Keratinocyte (primary cell): ENCODE data around the gene MIS12. TPM values are rescaled to one million over a fixed set of nuclear protein-coding genes. Genes with fewer than 3 reads are reported as not detected.

Experiments
- DNase-seq: peaks from one replicate; pipeline ENCODE4 v3.0.0-alpha.2; 2011; ENCODE audit warnings: low read depth, missing footprints, low spot score
- FAIRE-seq: peaks from 2 replicates; lab custom pipeline; 2011; peaks lifted over from hg19 to GRCh38; lab: Jason Lieb, UNC
- H2AFZ ChIP-seq: 2 replicates; pipeline ENCODE4 v1.6.0; 2012; ENCODE audit warnings: low read length, control low read depth, inconsistent platforms; ENCODE audit not compliant: control insufficient read depth
- H3K27ac ChIP-seq: 2 replicates; pipeline ENCODE4 v1.5.1; 2011; ENCODE audit warnings: low read length; ENCODE audit not compliant: control insufficient read depth, insufficient read depth
- H3K27me3 ChIP-seq: 3 replicates; pipeline ENCODE4 v1.6.0; 2011; ENCODE audit warnings: low read length; ENCODE audit not compliant: control insufficient read depth, insufficient read depth; ENCODE audit errors: extremely low read depth
- H3K36me3 ChIP-seq, 2 experiments: 2 replicates in 1 of 2; 3 replicates in 1 of 2; pipeline ENCODE4 v1.5.1; 2011; ENCODE audit warnings: low read length in 2 of 2, mild to moderate bottlenecking in 1 of 2; ENCODE audit not compliant: control insufficient read depth in 2 of 2, insufficient read depth in 2 of 2; ENCODE audit errors: extremely low read depth in 1 of 2
- H3K4me1 ChIP-seq: 3 replicates; pipeline ENCODE4 v1.5.1; 2011; ENCODE audit warnings: low read length; ENCODE audit not compliant: control insufficient read depth, insufficient read depth; ENCODE audit errors: extremely low read depth
- H3K4me2 ChIP-seq: 3 replicates; pipeline ENCODE4 v1.6.0; 2011; ENCODE audit warnings: low read depth, low read length; ENCODE audit not compliant: control insufficient read depth, insufficient read depth; ENCODE audit errors: extremely low read depth
- H3K4me3 ChIP-seq, 3 experiments: fragments of 200-600 bp in 1 of 3; sonication (generic) in 1 of 3; 2 replicates in 2 of 3; 3 replicates in 1 of 3; pipeline ENCODE4 v1.5.1; 2011 to 2016; ENCODE audit warnings: low read length in 3 of 3, mild to moderate bottlenecking in 3 of 3, control low read depth in 2 of 3, inconsistent platforms in 1 of 3, low read depth in 1 of 3, mixed read lengths in 1 of 3, mixed run types in 1 of 3, moderate library complexity in 1 of 3; ENCODE audit not compliant: control insufficient read depth in 2 of 3, insufficient read depth in 2 of 3; ENCODE audit errors: extremely low read depth in 1 of 3
- H3K79me2 ChIP-seq: 2 replicates; pipeline ENCODE4 v1.6.0; 2012; ENCODE audit warnings: low read length; ENCODE audit not compliant: control insufficient read depth, insufficient read depth
- H3K9ac ChIP-seq: 3 replicates; pipeline ENCODE4 v1.6.0; 2011; ENCODE audit warnings: low read length; ENCODE audit not compliant: control insufficient read depth, insufficient read depth; ENCODE audit errors: extremely low read depth
- H3K9me1 ChIP-seq: 3 replicates; pipeline ENCODE4 v1.6.0; 2011; ENCODE audit warnings: low read length; ENCODE audit not compliant: control insufficient read depth, insufficient read depth; ENCODE audit errors: extremely low read depth
- H3K9me3 ChIP-seq: 2 replicates; pipeline ENCODE4 v1.5.1; 2012; ENCODE audit warnings: low read depth, low read length; ENCODE audit not compliant: control insufficient read depth
- H4K20me1 ChIP-seq: 3 replicates; pipeline ENCODE4 v1.6.0; 2011; ENCODE audit warnings: low read length; ENCODE audit not compliant: control insufficient read depth, insufficient read depth; ENCODE audit errors: extremely low read depth
- EZH2 ChIP-seq: IDR thresholded peaks from one replicate; pipeline ENCODE4 v1.6.1; 2012; ENCODE audit warnings: inconsistent platforms, mild to moderate bottlenecking, low read length, moderate library complexity
- dilution Hi-C: fragments of 300-500 bp; cut with MboI; formaldehyde crosslinking; loops from one replicate; pipeline ENCODE4 v1.7.0; 2020; ENCODE audit warnings: low sequenced_read_pairs; ENCODE audit not compliant: extremely low pct_ligation_motif_present
- polyA plus RNA-seq, 5 experiments: library from polyadenylated mRNA; depleted of rRNA in 3 of 5; stranded (reverse) in 3 of 5; stranded (forward) in 1 of 5; unstranded in 1 of 5; fragments of >200 nt; gene quantifications; 1 replicate in 1 of 5; 2 replicates in 3 of 5; 3 replicates in 1 of 5; pipeline versions ENCODE4 v1.2.1 to v1.2.3, GENCODE V29; 2011 to 2012; ENCODE audit warnings: missing spikeins in 2 of 5, low read depth in 1 of 5, low replicate concordance in 1 of 5
- TF ChIP-seq, protein P1 (sequence below), 3 experiments: IDR thresholded peaks in 1 of 3; conservative IDR thresholded peaks in 1 of 3; optimal IDR thresholded peaks in 1 of 3; 2 replicates in 2 of 3; 3 replicates in 1 of 3; pipeline versions ENCODE3 to v1.5.1; 2011; ENCODE audit warnings: low read length in 3 of 3, mild to moderate bottlenecking in 3 of 3, moderate library complexity in 2 of 3, control low read depth in 1 of 3, inconsistent platforms in 1 of 3; ENCODE audit not compliant: insufficient read depth in 2 of 3; ENCODE audit errors: extremely low read depth in 1 of 3

Gene MIS12
- polyA plus RNA-seq, 1 donor (not counting 4 experiments of a cell fraction or from before 2014, with no cell fraction given): 20.6 TPM

DNA sequence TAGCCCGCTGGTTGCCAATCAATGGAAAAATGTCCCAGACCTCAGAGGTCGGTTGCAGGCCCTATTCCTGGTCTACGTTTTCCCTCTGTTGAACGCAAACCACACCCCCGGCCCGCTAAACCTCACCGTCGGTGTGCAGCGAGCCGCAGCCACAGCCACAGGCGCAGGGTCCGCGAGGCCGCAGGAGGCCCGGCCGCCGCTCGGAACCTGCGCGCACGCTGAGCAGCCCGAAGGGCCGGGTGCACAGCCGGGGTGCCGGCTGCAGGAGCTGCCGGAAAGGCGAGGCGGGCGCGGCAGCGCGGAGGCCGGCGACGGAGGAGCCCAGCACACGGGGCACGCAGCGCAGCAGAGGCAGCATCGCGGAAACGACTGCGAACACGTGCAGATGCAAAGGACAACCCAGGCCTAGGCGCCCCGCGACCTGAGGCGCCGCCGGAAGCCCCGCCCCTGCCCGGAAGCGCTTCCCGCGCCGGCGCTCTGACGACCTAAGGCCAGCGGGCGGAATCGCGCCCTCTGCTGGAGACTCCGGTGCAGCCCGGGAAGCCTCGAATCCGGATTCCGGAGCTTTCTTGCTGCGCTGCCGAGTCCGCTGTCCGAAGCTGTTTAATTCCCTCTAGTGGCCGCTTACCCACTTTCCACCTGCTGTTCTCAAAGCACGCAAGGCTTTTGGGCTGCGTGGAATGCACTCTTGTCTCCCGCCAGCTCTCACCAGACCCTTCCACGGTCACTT, 47.5 kb upstream of the MIS12 start, which contains the start of gene C1QBP:
C1QBP (minus strand) TSS at position 440 of the 730 bp plus-strand sequence; CDS start at position 358, 82 bp downstream.
- peaks cover 21 to 50% of the 10 kb centered on the region in 2 experiments for H3K36me3 ChIP-seq

DNA sequence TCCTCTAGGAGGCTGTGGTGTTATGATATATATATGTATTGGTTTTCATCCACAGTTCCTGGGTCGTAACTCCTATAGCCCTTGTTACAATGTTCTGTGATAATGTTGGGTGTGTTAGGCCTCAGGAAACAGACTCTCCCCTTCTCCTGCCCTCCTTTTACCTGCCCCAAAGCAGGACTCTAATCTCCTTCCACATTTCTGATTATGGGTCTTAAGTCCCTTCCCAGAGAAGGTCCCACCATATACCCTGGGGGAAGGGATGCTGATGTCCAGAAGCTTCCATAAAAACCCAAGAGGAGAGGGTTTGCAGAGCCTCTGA, 47.0 kb upstream of the MIS12 start:
- Histone ChIP-seq H3K27ac (peak overlapping the region; percentile 25), H3K9me3 (no peaks in the 10 kb centered on the region), H3K27me3 (no peaks in the 10 kb centered on the region), H3K9me1 (peaks cover 4% of the 10 kb centered on the region), H3K4me2 (peak overlapping the region; percentile 57), H3K4me1 (peaks cover 33% of the 10 kb centered on the region), H4K20me1 (peaks cover 6% of the 10 kb centered on the region), H3K9ac (peak overlapping the region; percentile 92), H3K36me3 (peaks cover 24 to 52% of the 10 kb centered on the region in 2 experiments), H3K79me2 (peaks cover 46% of the 10 kb centered on the region), H3K4me3 (no peak overlapping the region), H2AFZ (peak overlapping the region; percentile 17)
- FAIRE-seq (no peak), DNase-seq (no peak)
- dilution Hi-C loops: no loop called here
- TF ChIP-seq, protein P1, sequence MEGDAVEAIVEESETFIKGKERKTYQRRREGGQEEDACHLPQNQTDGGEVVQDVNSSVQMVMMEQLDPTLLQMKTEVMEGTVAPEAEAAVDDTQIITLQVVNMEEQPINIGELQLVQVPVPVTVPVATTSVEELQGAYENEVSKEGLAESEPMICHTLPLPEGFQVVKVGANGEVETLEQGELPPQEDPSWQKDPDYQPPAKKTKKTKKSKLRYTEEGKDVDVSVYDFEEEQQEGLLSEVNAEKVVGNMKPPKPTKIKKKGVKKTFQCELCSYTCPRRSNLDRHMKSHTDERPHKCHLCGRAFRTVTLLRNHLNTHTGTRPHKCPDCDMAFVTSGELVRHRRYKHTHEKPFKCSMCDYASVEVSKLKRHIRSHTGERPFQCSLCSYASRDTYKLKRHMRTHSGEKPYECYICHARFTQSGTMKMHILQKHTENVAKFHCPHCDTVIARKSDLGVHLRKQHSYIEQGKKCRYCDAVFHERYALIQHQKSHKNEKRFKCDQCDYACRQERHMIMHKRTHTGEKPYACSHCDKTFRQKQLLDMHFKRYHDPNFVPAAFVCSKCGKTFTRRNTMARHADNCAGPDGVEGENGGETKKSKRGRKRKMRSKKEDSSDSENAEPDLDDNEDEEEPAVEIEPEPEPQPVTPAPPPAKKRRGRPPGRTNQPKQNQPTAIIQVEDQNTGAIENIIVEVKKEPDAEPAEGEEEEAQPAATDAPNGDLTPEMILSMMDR (optimal IDR thresholded peaks at IDR 0.05 in 1 of 3, IDR thresholded peaks at IDR 0.05 in 1 of 3, conservative IDR thresholded peaks at IDR 0.05 in 1 of 3; ENCODE audit: extremely low read depth in 1 of 3, insufficient read depth in 2 of 3, low read length in 3 of 3): no peak
- no peak for TF ChIP-seq EZH2

More for the DNA sequence above, 47.5 kb upstream of the MIS12 start, which contains the start of gene C1QBP:
- peak; percentile 62 for FAIRE-seq
- Histone ChIP-seq H3K9me1 (peaks cover 4% of the 10 kb centered on the region), H3K27ac (peak within 1 kb of the TSS; percentile 79), H3K27me3 (no peaks in the 10 kb centered on the region), H3K9me3 (no peaks in the 10 kb centered on the region), H3K9ac (peak within 1 kb of the TSS; percentile 92), H2AFZ (peak within 1 kb of the TSS; percentile 72), H3K4me1 (peaks cover 33% of the 10 kb centered on the region), H3K79me2 (peaks cover 49% of the 10 kb centered on the region), H4K20me1 (peaks cover 6% of the 10 kb centered on the region), H3K4me3 (peak within 1 kb of the TSS; percentile 79 to 94 (median 90)), H3K4me2 (peak within 1 kb of the TSS; percentile 98)
- dilution Hi-C loops: no loop called here
- DNase-seq: no peak
- TF ChIP-seq EZH2: no peak
- TF ChIP-seq, protein P1 (optimal IDR thresholded peaks at IDR 0.05 in 1 of 3, IDR thresholded peaks at IDR 0.05 in 1 of 3, conservative IDR thresholded peaks at IDR 0.05 in 1 of 3; ENCODE audit: extremely low read depth in 1 of 3, insufficient read depth in 2 of 3, low read length in 3 of 3): peak; percentile 77 to 99 (median 97)
